ENCODE results near the gene ZDHHC3.

The ZDHHC3 gene

DNA sequence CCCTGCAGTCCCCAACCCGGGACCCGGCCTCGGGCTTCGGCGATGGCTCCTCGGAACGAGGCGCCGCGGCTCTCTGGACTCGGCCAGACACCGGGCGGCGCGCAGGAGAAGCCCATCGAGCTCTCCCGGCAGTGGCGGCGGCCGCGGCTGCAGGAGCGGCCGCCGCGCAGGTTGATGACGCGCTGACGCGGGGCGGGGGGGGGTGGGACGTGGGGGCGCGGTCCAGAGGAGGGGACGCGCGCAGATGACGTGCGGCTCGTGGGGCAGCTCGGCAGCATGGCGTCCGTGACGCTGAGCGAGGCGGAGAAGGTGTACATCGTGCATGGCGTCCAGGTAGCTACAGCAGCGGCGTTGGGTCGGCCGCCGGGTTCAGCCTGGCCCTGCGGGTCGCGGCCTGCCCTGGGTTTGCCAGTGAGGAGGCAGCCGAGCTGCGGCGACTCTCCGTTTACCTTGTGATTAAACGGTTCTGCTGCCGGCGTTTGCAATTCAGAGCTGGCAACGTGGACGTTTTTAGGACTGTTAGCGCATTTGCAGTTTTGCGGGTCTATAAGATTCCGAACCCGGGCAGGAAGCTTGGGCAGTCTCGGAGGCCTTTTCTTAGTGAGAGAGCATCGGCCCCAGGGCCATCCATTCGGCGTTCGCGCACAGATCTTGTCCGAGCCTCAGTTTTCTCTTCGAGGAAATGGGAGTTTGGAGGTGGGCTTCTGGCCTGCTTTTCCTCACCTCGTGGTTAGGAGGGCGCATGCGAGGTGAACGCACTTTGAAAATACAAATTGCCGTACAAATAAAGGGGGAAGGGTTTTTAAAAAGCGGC lies at the start of gene ZDHHC3, which contains the start of gene EXOSC7:
Gene ZDHHC3 (minus strand): TSS at position 173 of the 814 bp plus-strand sequence. CDS start 16,738 bp downstream, outside the sequence.
Gene EXOSC7 (plus strand): TSS at position 243 of the 814 bp plus-strand sequence. CDS start 34 bp downstream, at position 277.
- DNase-seq (ENCODE audit: low read depth), result peak; percentile 79

DNA sequence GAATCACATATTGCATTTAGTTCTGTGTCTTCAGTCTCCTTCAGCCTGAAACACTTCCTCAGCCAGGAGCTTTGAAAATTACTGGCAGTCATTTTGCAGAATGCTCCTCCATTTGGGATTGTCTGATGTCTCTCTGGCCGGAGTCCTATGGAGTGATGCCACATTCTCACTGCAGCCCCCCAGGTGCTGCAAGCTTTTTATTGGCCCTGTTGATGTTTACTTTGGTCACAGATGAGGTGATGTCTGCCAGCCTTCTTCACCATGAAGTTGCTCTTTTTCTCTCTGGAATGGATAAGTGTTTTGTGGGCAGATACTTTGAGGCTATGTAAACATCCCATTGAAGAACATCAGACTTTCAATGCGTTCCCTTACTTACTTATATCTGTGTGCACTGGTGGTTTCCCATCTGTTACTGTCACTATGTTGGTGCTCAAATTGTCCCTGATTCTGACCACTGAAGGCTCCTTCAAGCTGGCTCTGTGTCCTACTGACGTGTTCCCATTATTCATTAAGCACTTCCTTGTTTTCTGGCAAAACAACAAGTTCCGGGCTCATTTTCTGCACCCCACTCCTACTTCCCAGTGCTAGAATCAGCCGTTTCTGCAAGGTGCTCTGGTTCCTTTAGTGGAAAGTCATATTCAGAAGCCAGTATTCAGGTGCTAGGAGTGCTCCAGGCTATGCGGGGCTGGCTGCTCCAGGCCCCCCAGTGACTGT lies 48.7 kb upstream of the ZDHHC3 start:
- no peak for DNase-seq (ENCODE audit: low read depth)

DNA sequence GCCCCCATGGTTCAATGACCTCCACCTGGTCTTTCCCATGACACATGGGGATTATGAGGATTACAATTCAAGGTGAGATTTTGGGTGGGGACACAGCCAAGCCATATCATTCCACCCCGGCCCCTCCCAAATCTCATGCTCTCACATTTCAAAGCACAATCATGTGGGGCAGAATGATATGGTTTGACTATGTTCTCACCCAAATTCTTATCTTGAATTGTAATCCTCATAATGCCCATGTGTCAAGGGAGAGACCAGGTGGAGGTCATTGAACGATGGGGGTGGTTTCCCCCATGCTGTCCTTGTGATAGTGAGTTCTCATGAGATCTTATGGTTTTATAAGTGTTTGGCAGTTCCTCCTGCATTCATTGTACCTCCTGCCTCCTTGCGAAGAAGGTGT lies 47.7 kb upstream of the ZDHHC3 start:
- DNase-seq (ENCODE audit: low read depth), result no peak

- no peak for DNase-seq (ENCODE audit: low read depth)
Measured at GRCh38 chr3:45021524-45022297, 45.7 kb upstream of the ZDHHC3 start.

GRCh38 chr3:45020534-45020933 lies 44.6 kb upstream of the ZDHHC3 start:
- peak; percentile 11 for DNase-seq (ENCODE audit: low read depth)

DNA sequence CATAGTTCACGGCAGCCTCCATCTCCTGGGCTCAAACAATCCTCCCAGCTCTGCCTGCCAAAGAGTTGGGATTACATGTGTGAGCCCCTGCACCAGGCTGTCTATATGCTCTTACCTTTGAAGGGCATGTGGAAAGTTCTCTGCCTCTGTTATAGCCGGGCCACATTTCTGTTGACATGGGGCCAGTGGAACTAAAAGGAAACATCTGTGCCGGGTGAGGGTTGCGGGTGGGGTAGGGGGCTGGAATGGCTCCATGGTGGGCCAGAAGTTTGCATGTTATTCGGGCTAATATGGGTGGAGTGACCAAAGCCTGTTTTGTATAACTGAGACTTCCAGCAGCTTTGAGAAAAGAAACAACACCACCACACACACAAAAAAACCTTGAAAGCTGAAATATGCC lies 41.8 kb upstream of the ZDHHC3 start:
- DNase-seq (ENCODE audit: low read depth), result no peak

DNA sequence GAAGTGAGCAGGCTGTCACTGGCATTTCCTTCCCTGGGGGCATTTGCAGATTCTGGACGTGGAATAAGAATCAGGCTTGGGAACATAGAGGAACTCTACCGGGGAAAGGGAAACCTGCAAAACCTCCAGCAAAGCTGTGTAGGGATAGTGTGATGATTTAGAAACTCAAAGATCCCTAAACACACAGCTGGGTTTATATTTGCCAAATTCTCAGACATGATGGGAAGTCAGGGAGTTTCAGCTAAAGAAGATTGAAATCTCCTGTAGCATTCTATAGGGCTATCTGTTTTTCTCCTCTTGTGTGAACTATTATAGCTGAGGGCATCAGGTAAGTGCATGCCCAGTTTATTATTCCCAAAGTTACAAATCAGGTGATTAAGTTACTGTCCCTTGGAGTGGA lies 40.9 kb upstream of the ZDHHC3 start:
- DNase-seq (ENCODE audit: low read depth), result no peak

DNA sequence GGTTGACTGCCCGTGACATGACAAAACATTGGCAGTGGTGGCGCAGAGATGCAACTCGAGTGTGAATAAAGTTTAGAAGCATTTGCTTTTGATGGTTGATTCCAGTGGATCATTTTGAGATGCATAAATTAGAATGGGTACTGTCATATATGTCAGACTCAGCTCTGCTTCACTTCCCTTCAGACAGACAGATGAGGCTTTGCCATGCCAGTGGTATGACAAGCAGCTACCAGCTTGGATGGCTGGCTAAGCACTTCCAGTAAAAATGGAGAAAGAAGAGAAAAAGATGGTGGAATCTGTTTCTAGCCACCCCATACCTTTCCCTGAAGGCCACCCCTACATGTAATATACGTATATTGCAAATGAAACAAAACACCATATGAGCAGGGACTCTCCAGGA lies 36.6 kb upstream of the ZDHHC3 start:
- DNase-seq (ENCODE audit: low read depth), result no peak

GRCh38 chr3:45011756-45012508 lies 36.0 kb upstream of the ZDHHC3 start:
- no peak for DNase-seq (ENCODE audit: low read depth)

GRCh38 chr3:45010811-45011333 lies 34.9 kb upstream of the ZDHHC3 start:
- no peak for DNase-seq (ENCODE audit: low read depth)

DNA sequence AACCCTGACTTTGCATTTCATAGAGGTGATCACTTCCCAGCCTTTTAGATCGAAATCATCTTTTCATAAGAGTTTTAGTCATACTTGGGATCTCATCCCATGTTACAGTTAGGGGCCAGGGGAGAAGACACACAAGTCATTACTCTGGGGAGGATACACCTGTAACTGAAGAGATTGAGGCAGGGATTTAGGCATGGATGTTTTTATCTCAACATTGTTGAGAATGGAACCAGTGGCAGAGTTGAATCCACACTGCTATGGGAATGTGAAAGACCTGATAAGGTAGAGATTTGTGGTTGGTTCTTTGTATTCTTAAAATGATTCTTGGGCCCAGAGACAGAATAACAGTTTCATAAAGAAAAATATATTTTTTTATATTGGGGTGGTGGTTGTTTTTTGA lies 33.9 kb upstream of the ZDHHC3 start:
- no peak for DNase-seq (ENCODE audit: low read depth)

DNA sequence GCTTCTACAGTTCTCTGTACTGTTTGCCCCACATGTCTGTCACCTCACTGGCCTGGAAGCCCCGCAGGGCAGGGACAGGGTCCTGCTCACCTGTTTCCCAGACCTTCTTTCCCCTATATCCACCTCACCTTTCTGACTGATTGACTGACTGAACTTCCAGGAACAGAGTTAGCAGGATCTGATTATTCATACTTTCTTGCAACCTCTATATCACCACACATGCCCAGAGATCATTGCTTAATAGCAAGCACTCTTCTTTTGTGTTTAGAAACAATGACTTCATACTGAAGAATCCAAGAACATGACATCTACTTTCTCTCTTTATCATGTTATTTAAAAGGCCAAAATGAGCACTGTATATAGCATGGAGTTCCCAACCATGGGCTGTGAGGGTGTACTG lies 32.1 kb upstream of the ZDHHC3 start:
- DNase-seq (ENCODE audit: low read depth), result no peak

DNA sequence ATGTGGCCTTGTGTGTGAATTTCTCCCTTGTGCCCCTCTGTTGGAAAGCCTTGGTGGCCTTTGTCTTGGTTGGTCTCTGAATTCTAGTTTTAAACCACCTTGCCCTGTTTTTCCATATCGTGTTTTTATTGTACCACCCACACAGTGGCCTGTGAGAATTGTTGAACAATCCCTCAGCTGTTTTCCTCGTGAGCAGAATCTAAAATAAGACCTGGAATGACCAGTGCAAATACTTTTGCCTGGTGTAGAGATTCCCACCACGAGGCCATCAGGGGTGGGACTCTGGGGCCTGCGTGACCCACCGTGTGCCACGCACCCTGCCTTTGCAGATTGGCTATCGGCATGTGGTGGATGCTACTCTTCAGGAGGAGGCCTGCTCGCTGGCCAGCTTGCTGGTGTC lies 31.1 kb upstream of the ZDHHC3 start:
- no peak for DNase-seq (ENCODE audit: low read depth)

- DNase-seq (ENCODE audit: low read depth), result no peak
Measured at GRCh38 chr3:45003859-45004258, 27.9 kb upstream of the ZDHHC3 start.

DNA sequence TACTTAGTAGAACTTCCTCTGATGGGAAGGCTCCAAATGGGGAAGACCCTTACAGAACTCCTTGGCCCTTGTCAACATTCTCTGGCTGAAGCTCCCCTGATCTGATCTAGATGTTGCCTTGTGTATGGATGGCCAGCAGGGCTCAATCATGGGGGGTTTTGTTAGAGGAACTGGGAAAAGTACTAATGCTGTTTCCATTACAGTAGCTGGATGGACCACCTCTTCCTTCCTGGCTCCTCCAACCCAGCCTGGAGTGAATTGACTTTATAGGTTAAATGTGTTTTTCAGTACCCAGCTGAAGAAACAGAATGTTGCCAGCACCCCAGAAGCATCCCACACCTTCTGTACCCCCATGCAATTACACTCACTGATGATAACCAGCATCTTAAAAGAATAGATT lies 27.4 kb upstream of the ZDHHC3 start:
- no peak for DNase-seq (ENCODE audit: low read depth)

- no peak for DNase-seq (ENCODE audit: low read depth)
Measured at GRCh38 chr3:45002720-45003119, 26.7 kb upstream of the ZDHHC3 start.

- DNase-seq (ENCODE audit: low read depth), result no peak
Measured at GRCh38 chr3:45002139-45002660, 26.2 kb upstream of the ZDHHC3 start.

- DNase-seq (ENCODE audit: low read depth), result no peak
Measured at GRCh38 chr3:45001738-45002137, 25.8 kb upstream of the ZDHHC3 start.

DNA sequence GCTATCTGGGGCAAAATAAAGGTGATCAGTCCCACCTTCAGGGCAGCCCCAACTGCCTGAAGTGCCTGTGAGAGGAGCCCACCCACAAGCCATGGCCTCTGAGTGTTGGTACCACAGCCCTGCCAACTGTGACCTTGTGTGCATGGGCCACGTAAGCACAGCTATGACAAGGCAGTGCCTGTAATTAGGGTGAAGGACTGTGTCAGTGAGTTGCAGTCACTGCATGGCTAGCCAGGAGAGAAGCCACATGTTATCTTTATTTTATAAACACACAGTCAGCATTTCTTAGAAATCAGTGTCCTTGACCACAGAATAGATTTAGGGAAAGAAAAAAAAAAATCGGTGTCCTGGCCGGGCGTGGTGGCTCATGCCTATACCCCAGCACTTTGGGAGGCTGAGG lies 24.8 kb upstream of the ZDHHC3 start:
- no peak for DNase-seq (ENCODE audit: low read depth)

DNA sequence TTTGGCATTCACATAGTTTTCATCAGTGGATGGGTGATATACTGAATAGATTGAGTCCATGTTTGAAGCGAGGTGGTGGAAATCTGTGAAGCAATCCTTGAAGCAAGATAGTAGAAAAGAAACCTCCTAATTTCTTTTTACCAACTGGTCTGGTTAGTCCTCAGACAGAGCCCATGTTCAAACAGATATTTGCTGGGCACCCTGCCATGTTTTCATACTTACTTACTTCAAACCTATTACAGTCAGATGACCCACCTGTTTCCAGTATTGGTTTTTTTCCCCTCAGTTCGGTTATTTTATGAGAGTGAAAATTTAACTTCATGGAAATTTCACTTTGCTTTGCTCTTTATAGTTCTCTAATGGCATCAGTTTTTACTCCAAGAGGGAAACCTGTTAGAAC lies 23.8 kb upstream of the ZDHHC3 start:
- DNase-seq (ENCODE audit: low read depth), result no peak

GRCh38 chr3:44996556-44996969 lies 20.6 kb upstream of the ZDHHC3 start:
- no peak for DNase-seq (ENCODE audit: low read depth)
